Esophagus mucosa (tissue), 1 donor: ENCODE results near the gene IQSEC2. TPM values are rescaled to one million over a fixed set of nuclear protein-coding genes. Genes with fewer than 3 reads are reported as not detected.

Experiments used
- ATAC-seq: fragments of 200-7000 bp; cut with Tn5 transposase; one replicate; pipeline ENCODE4 v1.9.1; 2020
- total RNA-seq: library from RNA; stranded (reverse); gene quantifications from one replicate; pipeline ENCODE4 v1.2.4, GENCODE V29; 2023
- donor health status: DM: yes; HTN: yes; CAD: no.

Gene IQSEC2
- total RNA-seq, 1 donor from 2014 or later, result 10.6 TPM

DNA sequence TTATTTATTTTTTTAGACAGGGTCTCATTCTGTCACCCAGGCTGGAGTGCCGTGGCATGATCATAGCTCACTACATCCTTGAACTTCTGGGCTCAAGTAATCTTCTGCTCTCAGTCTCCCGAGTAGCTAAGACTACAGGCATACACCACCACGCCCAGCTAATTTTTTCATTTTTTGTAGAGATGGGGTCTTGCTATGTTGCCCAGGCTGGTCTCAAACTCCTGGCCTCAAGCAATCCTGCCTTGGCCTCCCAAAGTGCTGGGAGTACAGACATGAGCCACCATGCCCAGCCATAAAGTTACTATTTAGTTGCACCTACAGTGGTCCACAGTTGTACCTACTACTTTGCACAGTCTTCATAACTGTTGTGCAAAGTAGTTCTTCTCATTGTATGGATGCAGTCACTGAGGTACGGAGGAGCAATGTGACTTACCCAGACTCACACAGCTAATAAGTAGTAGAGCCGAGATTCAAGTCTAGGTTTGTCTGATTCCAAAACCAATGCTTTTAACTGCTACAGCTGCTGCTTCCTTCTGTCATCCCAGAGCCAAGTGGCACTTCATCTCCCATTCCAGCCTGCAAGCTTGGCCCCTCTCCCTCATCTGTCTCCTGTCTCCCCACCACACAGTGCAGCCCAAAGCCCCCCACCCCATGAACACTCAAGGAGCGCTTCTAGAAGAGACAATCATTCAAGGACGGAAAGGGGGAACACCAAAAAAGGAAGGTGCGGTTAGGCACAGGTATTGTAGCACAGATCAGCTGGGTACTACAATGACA lies 24.0 kb upstream of the IQSEC2 start:
- ATAC-seq, result no peak

GRCh38 chrX:53303195-53303594 lies 21.8 kb upstream of the IQSEC2 start:
- no peak for ATAC-seq

GRCh38 chrX:53300157-53300556 lies 18.8 kb upstream of the IQSEC2 start:
- no peak for ATAC-seq

- ATAC-seq, result no peak
These were observed 12.8 kb upstream of the IQSEC2 start for GRCh38 chrX:53294024-53294648.

GRCh38 chrX:53291596-53291995 lies 10.2 kb upstream of the IQSEC2 start:
- ATAC-seq, result no peak

DNA sequence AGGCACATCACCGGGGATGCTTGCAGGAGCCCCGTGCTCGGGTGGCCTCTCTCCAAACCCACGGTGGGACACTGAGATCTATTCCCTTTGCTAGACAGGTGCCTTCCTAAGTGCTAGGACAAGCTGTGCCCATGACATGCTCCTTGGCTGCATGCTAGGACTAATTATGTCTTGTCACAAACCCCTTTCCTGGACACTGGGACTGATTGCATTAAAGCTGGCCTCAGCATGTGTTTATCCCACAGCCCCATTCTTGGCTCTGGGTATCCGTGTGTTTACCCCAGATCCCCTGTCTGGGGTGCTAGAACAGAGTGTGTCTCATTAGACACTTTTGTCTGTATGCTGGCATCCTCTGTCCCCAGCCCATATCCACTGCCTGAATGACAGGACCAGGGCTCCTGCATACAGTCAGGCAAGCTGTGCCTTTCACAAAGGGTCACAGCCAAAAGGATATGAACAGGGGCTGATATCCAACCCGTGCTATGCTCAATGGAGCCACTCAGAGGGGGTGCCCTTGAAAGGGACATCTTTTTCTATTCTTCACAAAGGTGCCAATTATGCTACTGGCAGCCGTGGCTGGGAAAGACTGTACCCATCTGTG lies 9.2 kb upstream of the IQSEC2 start:
- ATAC-seq, result no peak

- no peak for ATAC-seq
These were observed 6.8 kb upstream of the IQSEC2 start for GRCh38 chrX:53288189-53288588.

DNA sequence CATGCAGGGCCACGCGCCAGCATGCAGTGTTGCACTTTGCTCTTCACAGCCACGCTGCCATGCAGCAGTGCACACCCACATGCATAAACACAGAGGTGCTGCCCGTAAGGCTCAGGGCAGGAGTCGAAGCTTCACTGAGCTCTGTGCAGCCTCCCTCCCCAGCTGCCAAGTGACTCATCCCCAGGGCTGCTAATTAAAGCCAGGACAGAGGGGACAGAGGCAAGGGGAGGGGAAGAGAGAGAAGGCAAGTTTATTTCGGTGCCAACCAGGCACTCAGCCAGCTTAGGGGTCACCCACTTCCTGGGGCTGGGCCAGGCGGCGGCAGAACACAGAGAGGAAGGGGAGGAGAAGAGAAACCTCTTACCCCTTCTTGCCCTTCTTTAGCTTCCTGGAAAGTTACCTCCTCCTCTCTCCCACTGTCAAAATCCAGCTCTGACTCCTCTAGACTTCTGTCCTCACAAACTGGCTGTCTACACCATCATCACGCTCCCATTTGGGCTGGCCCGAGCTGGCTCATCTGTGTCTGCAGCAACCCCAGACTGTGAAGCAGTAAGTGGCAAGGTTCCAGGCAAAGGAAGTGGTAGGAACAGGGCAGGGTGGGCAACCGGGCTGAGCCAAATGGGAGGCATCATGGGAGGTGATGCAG lies 6.2 kb upstream of the IQSEC2 start:
- ATAC-seq, result peak; percentile 74

GRCh38 chrX:53286171-53286570 lies 4.8 kb upstream of the IQSEC2 start:
- no peak for ATAC-seq

GRCh38 chrX:53285591-53285990 lies 4.2 kb upstream of the IQSEC2 start:
- no peak for ATAC-seq

GRCh38 chrX:53284684-53285447 lies 3.5 kb upstream of the IQSEC2 start:
- peak; percentile 60 for ATAC-seq

DNA sequence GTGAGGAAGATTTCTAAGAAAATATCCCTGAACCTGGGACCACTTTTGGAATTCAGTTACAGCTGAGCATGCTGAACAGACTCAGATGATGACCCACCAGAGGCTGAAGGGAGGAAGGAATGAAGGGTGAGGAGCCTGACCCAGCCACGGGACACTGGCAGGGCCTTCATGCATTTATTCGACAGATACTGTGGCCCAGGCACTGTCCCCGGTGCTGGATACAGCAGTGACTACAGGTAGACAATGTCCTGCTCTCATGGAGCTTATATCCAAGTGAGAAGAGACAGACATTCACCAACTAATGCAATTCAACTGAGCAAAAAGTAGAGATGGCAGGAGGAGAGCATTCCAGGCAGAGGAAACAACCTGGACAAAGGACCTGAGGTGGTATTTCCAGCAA lies 2.2 kb upstream of the IQSEC2 start:
- no peak for ATAC-seq

DNA sequence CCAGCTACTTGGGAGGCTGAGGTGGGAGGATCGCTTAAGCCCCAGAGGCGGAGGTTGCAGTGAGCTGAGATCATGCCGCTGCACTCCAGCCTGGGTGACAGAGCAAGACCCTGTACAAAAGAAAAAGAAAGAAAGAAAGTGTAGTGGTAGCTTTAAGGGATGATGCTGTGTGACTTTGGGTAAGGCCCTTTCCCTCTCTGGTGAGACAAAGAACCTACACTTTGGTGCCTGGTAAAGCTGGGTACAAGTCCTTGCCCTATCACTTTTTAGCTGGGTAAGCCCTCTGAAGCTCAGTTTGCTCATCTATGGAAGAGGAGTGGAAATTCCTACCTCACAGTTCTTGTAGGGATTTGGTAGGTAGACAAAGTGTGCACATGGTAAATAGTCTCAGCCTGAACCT lies 1.7 kb upstream of the IQSEC2 start:
- no peak for ATAC-seq

- no peak for ATAC-seq
These were observed 745 bp upstream of the IQSEC2 start for GRCh38 chrX:53281963-53282695.

GRCh38 chrX:53280331-53281320 lies 758 bp downstream of the IQSEC2 start:
- peak; percentile 42 for ATAC-seq

DNA sequence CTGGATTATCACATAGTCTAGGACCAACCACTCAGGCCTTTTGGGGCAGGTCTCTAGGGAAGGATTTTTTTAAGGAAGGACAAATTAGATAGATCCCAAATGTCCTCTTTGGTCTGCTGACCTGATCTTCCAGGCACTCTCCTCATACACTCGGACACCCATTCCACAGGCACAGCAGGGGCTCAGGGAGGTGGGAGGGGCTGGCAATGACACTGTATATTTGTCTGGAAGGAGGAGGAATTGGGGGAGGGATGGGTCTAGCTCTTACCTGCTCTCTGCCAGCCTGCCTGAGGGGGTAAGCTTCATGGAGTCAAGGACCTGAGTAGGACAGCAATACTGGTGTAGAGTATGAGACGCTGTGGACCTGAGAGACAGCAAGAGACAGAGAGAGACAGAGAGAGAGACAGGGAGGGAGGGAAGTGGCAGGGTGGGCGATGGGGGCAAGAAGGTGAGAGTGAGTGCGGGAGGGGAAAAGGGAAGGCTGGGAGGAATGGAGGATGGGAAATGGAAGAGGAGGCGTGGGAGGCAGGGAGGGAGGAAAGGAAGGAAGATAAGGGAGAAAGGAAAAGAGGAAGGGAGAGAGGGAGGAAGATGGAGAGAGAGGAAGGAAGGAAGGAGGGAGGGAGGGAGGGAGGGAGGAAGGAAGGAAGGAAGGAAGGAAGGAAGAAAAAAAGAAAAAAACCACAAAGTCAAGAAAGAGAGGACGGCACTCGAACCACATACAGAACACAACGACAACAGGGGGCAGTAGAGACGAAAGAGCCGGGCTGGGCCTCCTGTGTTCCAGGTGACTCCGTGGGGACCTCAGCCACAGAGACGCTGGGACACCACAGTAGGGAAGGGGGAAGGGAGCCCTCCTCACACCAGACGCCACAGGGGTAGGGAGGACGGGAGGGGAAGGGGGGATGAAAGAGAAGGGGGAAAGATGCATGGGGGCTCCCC lies 1.8 kb downstream of the IQSEC2 start:
- ATAC-seq, result peak; percentile 15

DNA sequence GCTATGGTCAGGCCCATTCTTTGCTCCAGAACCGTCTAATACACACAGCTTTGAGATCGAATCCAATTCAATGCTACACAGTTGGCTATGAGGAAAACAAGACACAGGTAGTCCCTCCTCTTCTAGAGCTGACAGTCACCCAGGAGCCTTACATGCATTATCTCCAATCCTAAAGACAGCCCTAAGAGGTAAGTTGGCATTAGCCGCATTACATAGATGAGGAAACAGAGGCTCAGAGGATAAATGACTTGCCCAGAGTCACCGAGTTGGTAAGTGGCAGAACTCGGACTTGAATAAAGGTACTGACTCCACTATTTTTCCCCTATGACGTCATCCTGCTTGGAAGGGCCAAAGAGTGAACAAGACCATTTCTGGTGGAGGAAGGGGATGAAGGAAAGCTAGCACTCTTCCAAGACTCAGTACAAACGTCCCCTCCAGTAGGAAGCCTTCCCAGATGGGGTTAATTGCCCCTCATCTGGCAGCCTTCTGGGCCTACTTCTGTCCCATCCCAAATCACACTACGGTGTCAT lies 8.5 kb downstream of the IQSEC2 start:
- ATAC-seq, result no peak

DNA sequence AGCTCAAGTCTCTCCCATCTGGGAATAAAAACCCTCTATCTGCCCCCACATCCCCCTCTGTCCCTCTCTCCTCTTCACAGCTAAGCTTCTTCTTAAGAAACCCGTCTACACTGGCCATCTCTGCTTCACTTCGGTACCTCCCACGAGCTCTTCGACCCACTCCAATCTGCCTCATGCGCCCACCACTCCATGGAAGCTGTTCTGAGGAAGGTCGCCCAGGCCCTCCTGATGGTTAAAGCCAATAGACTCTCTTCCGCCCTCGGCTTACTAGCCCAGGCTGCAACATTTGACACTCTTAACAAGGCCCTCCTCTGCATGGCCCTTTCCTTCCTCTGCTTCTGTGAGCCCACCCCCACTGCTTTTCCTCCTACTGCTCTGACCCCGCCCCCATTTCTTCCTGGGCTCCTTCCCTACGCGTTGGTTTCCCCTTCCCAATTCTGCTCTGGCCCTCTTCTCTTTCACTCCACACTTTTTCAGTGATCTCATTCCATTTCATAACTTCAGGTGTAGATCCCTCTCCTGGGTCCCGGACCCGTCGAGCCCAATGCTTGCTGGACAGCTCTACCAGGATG lies 11.8 kb downstream of the IQSEC2 start:
- no peak for ATAC-seq

DNA sequence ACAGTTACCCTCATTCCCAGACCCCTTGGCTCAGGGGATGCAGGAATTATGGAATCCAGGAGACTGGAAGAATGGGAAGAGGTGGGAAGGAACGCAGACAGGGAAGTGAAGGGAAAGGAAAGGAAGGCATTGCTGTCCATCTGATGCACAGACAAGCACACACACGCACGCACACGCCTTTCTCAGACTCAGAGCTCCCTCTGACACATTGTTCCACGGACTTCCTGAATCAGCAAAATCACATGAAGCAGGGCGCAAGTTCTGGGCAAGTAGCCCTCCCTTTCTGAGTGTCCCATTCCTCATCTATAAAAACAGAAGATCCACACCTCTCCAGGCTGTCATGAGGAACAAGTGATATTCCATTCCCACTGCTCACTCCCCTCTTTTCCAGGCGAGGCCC lies 13.2 kb downstream of the IQSEC2 start:
- ATAC-seq, result peak; percentile 76
